Right lobe of liver (tissue), 6 donors: ENCODE results near the gene DDX53. TPM values are rescaled to one million over a fixed set of nuclear protein-coding genes. Genes with fewer than 3 reads are reported as not detected.

Experiments
- ATAC-seq, 4 donors: fragments of 200-7000 bp; cut with Tn5 transposase; one replicate each; pipeline ENCODE4 v1.9.1; 2020; ENCODE audit warnings: mild to moderate bottlenecking in 4 of 4, moderate library complexity in 4 of 4
- DNase-seq, 3 donors: peaks; one replicate each; pipeline ENCODE4 v3.0.0-alpha.2; 2020
- H3K27ac ChIP-seq, 3 donors: fragments of 200-600 bp; one replicate each; pipeline ENCODE4 v1.8.0; 2022
- H3K27me3 ChIP-seq, 2 donors: fragments of 200-600 bp; one replicate each; pipeline ENCODE4 v1.8.0; 2022
- H3K36me3 ChIP-seq, 4 donors: fragments of 200-600 bp; sonication (generic) in 1 of 4; one replicate each; pipeline versions ENCODE4 v1.5.1 to v1.8.0; 2017 to 2022; ENCODE audit warnings: control low read depth in 1 of 4
- H3K4me1 ChIP-seq, 4 donors: fragments of 200-600 bp; sonication (generic) in 1 of 4; one replicate each; pipeline versions ENCODE4 v1.5.1 to v1.8.0; 2017 to 2022; ENCODE audit warnings: control low read depth in 1 of 4
- H3K4me3 ChIP-seq, 3 donors: fragments of 200-600 bp; one replicate each; pipeline ENCODE4 v1.8.0; 2022
- H3K9me3 ChIP-seq, 4 donors: fragments of 200-600 bp; sonication (generic) in 1 of 4; one replicate each; pipeline versions ENCODE4 v1.5.1 to v1.8.0; 2017 to 2022; ENCODE audit warnings: control low read depth in 1 of 4
- CTCF ChIP-seq, 4 donors: fragments of 200-600 bp in 3 of 4; fragments of 450-650 bp in 1 of 4; IDR thresholded peaks; one replicate each; pipeline versions ENCODE4 v1.5.1 to v1.8.0; 2016 to 2022; ENCODE audit warnings: antibody characterized with exemption in 4 of 4, mild to moderate bottlenecking in 2 of 4
- POLR2A ChIP-seq: fragments of 450-650 bp; IDR thresholded peaks from one replicate; pipeline ENCODE4 v1.6.1; 2017; ENCODE audit warnings: antibody characterized with exemption, mild to moderate bottlenecking
- WGBS: methylation state at CpG from one replicate; pipeline ENCODE4 v1.1.6; 2018; ENCODE audit warnings: low coverage, low lambda C conversion rate; ENCODE audit not compliant: insufficient coverage; ENCODE audit errors: missing lambda C conversion rate; 5-methylcytosine and 5-hydroxymethylcytosine counted together
- intact Hi-C, 2 donors: fragments of 100-400 bp; cut with DNase I; formaldehyde crosslinking; loops; one replicate each; pipeline versions ENCODE4 v1.11.2 to v1.14.1; 2022
- long read RNA-seq: library from polyadenylated mRNA; unstranded; transcript quantifications from one replicate; pipeline ENCODE4 v2.0.0, GENCODE V29; 2019
- total RNA-seq, 6 experiments: library from RNA; depleted of rRNA in 2 of 6; stranded (reverse); fragments of >200 nt in 2 of 6; fragmentation: NEBNext Ultra II Directional in 3 of 6; extraction: Animal tissue kit (Norgen Biotek cat#: 25700) in 3 of 6; gene quantifications; one replicate each; pipeline versions ENCODE4 v1.1.0 to v1.2.4, GENCODE V29; 2016 to 2023
- donor health status: DM: no; HTN: yes; CAD: no.
- donor health status: DM: no; HTN: no; CAD: no.
- donor health status: DM: no; HTN: no; CAD: no.
- donor health status: DM: no; HTN: yes; CAD: no.
- donor health status: DM: no; HTN: yes; CAD: no.

DDX53 gene
- not detected for total RNA-seq
- long read RNA-seq, result 0 reads

- 78% methylated on average over 10 of the region's 23 CpGs for WGBS
- Histone ChIP-seq H3K4me1 (no peaks in the 10 kb centered on the region), H3K27me3 (peaks cover 4 to 5% of the 10 kb centered on the region in 2 donors), H3K9me3 (no peaks in the 10 kb centered on the region), H3K27ac (no peak within 1 kb of the TSS), H3K4me3 (no peak within 1 kb of the TSS), H3K36me3 (no peaks in the 10 kb centered on the region)
- DNase-seq, result no peak
- ATAC-seq, result no peak
- intact Hi-C loops, result no loop called here
- TF ChIP-seq CTCF (IDR thresholded peaks at IDR 0.05) (no peak), POLR2A (no peak)
These were observed at the start of gene DDX53 for GRCh38 chrX:22999696-23000223. DDX53 (plus strand) TSS chrX:22999960; CDS start chrX:23000058, 98 bp downstream.

- Histone ChIP-seq H3K27ac (no peak overlapping the region), H3K27me3 (no peaks in the 10 kb centered on the region), H3K9me3 (no peaks in the 10 kb centered on the region), H3K4me3 (no peak overlapping the region), H3K36me3 (no peaks in the 10 kb centered on the region), H3K4me1 (no peaks in the 10 kb centered on the region)
- DNase-seq, result peak in 1 of 3 donors; percentile 28
- intact Hi-C loops, result no loop called here
- peak in 3 of 4 donors; percentile 25 to 84 (median 45) for ATAC-seq
- TF ChIP-seq CTCF (IDR thresholded peaks at IDR 0.05) (no peak), POLR2A (no peak)
- 51% methylated on average over 5 of the region's 5 CpGs for WGBS
These were observed 49.2 kb upstream of the DDX53 start for GRCh38 chrX:22950269-22951266.

GRCh38 chrX:22952010-22952409 lies 47.8 kb upstream of the DDX53 start:
- Histone ChIP-seq H3K27ac (no peak overlapping the region), H3K4me1 (no peaks in the 10 kb centered on the region), H3K36me3 (no peaks in the 10 kb centered on the region), H3K9me3 (no peaks in the 10 kb centered on the region), H3K27me3 (no peaks in the 10 kb centered on the region), H3K4me3 (no peak overlapping the region)
- ATAC-seq (peak in 2 of 4 donors; percentile 53 to 62), DNase-seq (no peak)
- intact Hi-C loops, result no loop called here
- TF ChIP-seq POLR2A (no peak), CTCF (IDR thresholded peaks at IDR 0.05) (no peak)
- 35% methylated on average over 6 of the region's 6 CpGs for WGBS

- no peaks in the 10 kb centered on the region for H3K9me3 ChIP-seq
- no peak overlapping the region for H3K27ac ChIP-seq
- WGBS, result 68% methylated on average over 2 of the region's 2 CpGs
- no peak overlapping the region for H3K4me3 ChIP-seq
- no peaks in the 10 kb centered on the region for H3K4me1 ChIP-seq
- no peak for DNase-seq
- H3K36me3 ChIP-seq, result no peaks in the 10 kb centered on the region
- intact Hi-C loops, result no loop called here
- no peak for ATAC-seq
- peaks cover 0 to 4% of the 10 kb centered on the region in 2 donors for H3K27me3 ChIP-seq
- TF ChIP-seq CTCF (IDR thresholded peaks at IDR 0.05) (no peak), POLR2A (no peak)
These were observed 41.5 kb upstream of the DDX53 start for GRCh38 chrX:22958250-22958649.
